GM23248 (cell line): ENCODE data around the gene KCNK5. TPM values are rescaled to one million over a fixed set of nuclear protein-coding genes. Genes with fewer than 3 reads are reported as not detected.

Experiments used
- DNase-seq: peaks from one replicate; pipeline ENCODE4 v3.0.0-alpha.2; 2015
- H2AFZ ChIP-seq: fragments of 200-600 bp; sonication (generic); 2 replicates; pipeline ENCODE4 v1.6.1; 2016; ENCODE audit warnings: antibody characterized with exemption
- H3F3A ChIP-seq: fragments of 200-600 bp; sonication (generic); 2 replicates; pipeline ENCODE4 v1.6.1; 2016; ENCODE audit warnings: mild to moderate bottlenecking, antibody characterized with exemption, mixed run types; ENCODE audit not compliant: insufficient read depth
- H3K27ac ChIP-seq: fragments of 200-600 bp; sonication (generic); 2 replicates; pipeline ENCODE4 v1.5.1; 2016; ENCODE audit warnings: mild to moderate bottlenecking
- H3K27me3 ChIP-seq: fragments of 200-600 bp; sonication (generic); replicated peaks from 2 replicates; pipeline ENCODE4 v1.6.1; 2016; ENCODE audit warnings: mild to moderate bottlenecking; ENCODE audit not compliant: insufficient read depth
- H3K36me3 ChIP-seq: fragments of 200-600 bp; sonication (generic); 2 replicates; pipeline ENCODE4 v1.6.1; 2016; ENCODE audit warnings: low read depth, mild to moderate bottlenecking
- H3K4me1 ChIP-seq: fragments of 200-600 bp; sonication (generic); 2 replicates; pipeline ENCODE4 v1.6.1; 2016; ENCODE audit warnings: mild to moderate bottlenecking; ENCODE audit not compliant: insufficient read depth
- H3K4me2 ChIP-seq: fragments of 200-600 bp; sonication (generic); one replicate; pipeline ENCODE4 v1.6.1; 2016; ENCODE audit warnings: mild to moderate bottlenecking; ENCODE audit not compliant: unreplicated experiment
- H3K4me3 ChIP-seq: fragments of 200-600 bp; sonication (generic); 2 replicates; pipeline ENCODE4 v1.5.1; 2016; ENCODE audit warnings: mild to moderate bottlenecking
- H3K79me2 ChIP-seq: fragments of 200-600 bp; sonication (generic); 2 replicates; pipeline ENCODE4 v1.6.1; 2016; ENCODE audit warnings: mild to moderate bottlenecking; ENCODE audit not compliant: insufficient read depth
- H3K9ac ChIP-seq: fragments of 200-600 bp; sonication (generic); 2 replicates; pipeline ENCODE4 v1.6.1; 2016; ENCODE audit warnings: mild to moderate bottlenecking
- H3K9me2 ChIP-seq: fragments of 200-600 bp; sonication (generic); 2 replicates; pipeline ENCODE4 v1.6.1; 2016; ENCODE audit warnings: mixed run types, mild to moderate bottlenecking, moderate library complexity; ENCODE audit not compliant: insufficient read depth
- H3K9me3 ChIP-seq: fragments of 200-600 bp; sonication (generic); one replicate; pipeline ENCODE4 v1.6.1; 2017; ENCODE audit warnings: low read depth
- H4K20me1 ChIP-seq: fragments of 200-600 bp; sonication (generic); 2 replicates; pipeline ENCODE4 v1.6.0; 2016; ENCODE audit not compliant: insufficient read depth
- EZH2 ChIP-seq: fragments of 200-600 bp; sonication (generic); IDR thresholded peaks from 2 replicates; pipeline ENCODE4 v1.6.1; 2018; ENCODE audit warnings: antibody characterized with exemption, mild to moderate bottlenecking; ENCODE audit not compliant: insufficient read depth, poor library complexity, severe bottlenecking
- EZH2phosphoT487 ChIP-seq: fragments of 200-600 bp; sonication (generic); IDR thresholded peaks from 2 replicates; pipeline ENCODE4 v1.6.1; 2018; ENCODE audit warnings: antibody characterized with exemption, moderate library complexity, mild to moderate bottlenecking, low read depth; ENCODE audit not compliant: insufficient read depth
- WGBS, 2 experiments: methylation state at CpG; one replicate each; pipeline ENCODE4 v1.1.6; 2015 to 2017; ENCODE audit warnings: low lambda C conversion rate in 2 of 2, low coverage in 1 of 2; ENCODE audit errors: missing lambda C conversion rate in 2 of 2; 5-methylcytosine and 5-hydroxymethylcytosine counted together
- in situ Hi-C: fragments of 300-500 bp; cut with MboI; formaldehyde crosslinking; loops from 2 replicates; pipeline ENCODE4 v1.15.0; 2020
- polyA plus RNA-seq: library from polyadenylated mRNA; unstranded; fragments of >200 nt; fragmentation: Nextera tagmentation; extraction: Ambion mirVana; gene quantifications from 2 replicates; pipeline ENCODE4 v1.2.1, GENCODE V29; 2016
- total RNA-seq: library from RNA; depleted of rRNA; stranded (reverse); fragments of >200 nt; shearing (Covaris generic); gene quantifications from 2 replicates; pipeline ENCODE4 v1.2.3, GENCODE V29; 2014

Gene KCNK5
- total and polyA plus RNA-seq, 2 experiments from 2014 or later, result not detected

DNA sequence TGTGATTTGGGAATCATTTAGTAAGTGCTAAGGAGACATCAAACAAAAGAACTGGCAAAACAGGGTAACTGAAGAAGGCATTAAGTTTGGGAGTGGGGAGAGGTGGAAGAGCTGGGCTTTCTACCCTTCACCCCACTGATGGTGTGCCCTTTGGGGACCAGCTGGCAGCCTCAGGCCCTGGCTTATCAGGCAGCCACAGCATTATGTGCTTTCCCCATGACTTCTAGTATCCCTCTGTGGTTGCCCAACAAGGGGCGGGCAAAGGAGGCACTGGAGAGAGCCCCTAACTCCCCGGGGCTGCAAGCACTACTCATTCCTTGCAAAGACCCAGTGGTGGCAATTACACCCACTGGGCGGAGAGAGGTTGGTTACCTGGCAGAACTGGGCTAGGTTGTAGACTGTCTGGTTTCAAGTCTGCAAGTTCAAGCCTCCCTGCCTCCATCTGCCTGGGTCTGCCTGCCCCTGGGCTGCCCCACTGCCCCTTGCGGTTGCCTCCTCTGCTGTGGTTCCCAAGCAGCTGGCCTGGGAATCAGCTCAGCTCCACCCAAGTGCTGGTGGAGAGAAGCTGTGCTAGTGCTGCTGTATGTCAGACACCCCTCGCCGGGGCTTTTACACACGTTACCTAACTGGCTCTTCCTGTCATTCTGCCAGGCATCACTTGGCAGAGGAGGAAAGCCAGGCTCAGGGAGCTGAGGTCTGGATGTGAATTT lies 29.9 kb downstream of the KCNK5 start:
- Histone ChIP-seq H3K4me1 (no peaks in the 10 kb centered on the region), H3K4me3 (no peak overlapping the region), H3K9me3 (no peaks in the 10 kb centered on the region), H3K4me2 (no peak overlapping the region), H3K27me3 (peaks cover 12% of the 10 kb centered on the region; the same call in 1 of the 2 replicates), H3K36me3 (no peaks in the 10 kb centered on the region), H2AFZ (no peak overlapping the region), H3K9me2 (no peaks in the 10 kb centered on the region), H4K20me1 (no peaks in the 10 kb centered on the region), H3F3A (no peaks in the 10 kb centered on the region), H3K9ac (no peak overlapping the region), H3K27ac (no peak overlapping the region), H3K79me2 (no peaks in the 10 kb centered on the region)
- WGBS, 2 experiments, result 20 to 29% methylated on average over 7 of the region's 7 CpGs
- TF ChIP-seq EZH2 (no peak), EZH2phosphoT487 (no peak)
- DNase-seq, result no peak
- in situ Hi-C loops, result no loop called here

DNA sequence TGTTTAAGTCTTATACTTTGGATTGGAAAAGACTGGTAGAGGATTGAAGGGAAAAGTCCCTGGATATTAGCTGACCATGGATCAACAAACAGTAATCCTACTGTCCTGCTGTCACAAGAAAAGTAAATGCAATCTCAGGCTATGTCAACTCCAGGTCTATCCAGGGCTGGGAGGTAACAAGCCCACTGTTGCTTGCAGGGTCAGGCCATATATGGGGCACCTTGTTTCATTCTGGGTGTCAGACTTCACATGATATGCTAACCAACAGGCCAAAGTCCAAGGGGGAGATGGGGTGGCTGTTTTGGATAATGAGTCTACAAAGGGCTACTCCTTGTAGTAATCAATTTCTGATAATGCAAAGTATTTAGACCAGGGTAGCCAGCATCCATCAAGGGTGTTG lies 30.7 kb downstream of the KCNK5 start:
- no peak for DNase-seq
- no peak overlapping the region for H3K4me2 ChIP-seq
- H2AFZ ChIP-seq, result no peak overlapping the region
- H3K79me2 ChIP-seq, result no peaks in the 10 kb centered on the region
- H3K4me1 ChIP-seq, result no peaks in the 10 kb centered on the region
- TF ChIP-seq EZH2 (no peak), EZH2phosphoT487 (no peak)
- H3K9ac ChIP-seq, result no peak overlapping the region
- no peak overlapping the region for H3K4me3 ChIP-seq
- in situ Hi-C loops, result no loop called here
- no peak overlapping the region for H3K27ac ChIP-seq
- no peaks in the 10 kb centered on the region for H3K36me3 ChIP-seq
- no peaks in the 10 kb centered on the region for H3K9me3 ChIP-seq
- H3F3A ChIP-seq, result no peaks in the 10 kb centered on the region
- no peaks in the 10 kb centered on the region for H4K20me1 ChIP-seq
- peaks cover 12% of the 10 kb centered on the region; the same call in 1 of the 2 replicates for H3K27me3 ChIP-seq
- H3K9me2 ChIP-seq, result no peaks in the 10 kb centered on the region

DNA sequence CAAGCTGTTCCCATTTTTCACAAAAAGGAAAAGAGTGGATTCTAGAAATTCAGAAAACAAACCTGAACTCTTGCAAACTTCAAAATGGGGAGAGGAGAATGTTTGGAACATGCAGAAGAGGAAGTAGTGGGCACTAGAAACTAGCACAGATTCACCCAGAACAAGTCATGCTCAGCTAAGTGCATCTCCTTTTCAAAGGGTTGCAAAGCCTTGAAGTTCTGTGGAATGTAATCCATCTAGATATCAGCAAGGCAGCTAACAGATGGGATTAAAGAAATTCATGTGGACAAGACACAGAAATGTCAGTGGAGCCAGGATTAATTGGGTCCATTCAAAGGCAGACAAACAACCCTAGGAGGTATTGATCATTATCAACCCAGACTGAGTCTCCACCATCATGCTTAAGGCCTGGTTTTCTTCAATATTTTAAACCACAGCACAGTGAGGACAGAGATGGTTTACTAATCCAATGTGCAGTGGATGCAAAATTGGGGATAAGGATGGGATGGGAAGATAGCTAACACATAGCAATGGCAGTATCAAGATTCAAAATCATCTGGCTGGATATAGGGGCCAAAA lies 31.3 kb downstream of the KCNK5 start:
- Histone ChIP-seq H3K9me2 (no peaks in the 10 kb centered on the region), H3K4me2 (no peak overlapping the region), H3K27ac (no peak overlapping the region), H3K9me3 (no peaks in the 10 kb centered on the region), H3K27me3 (peaks cover 12% of the 10 kb centered on the region; the same call in 1 of the 2 replicates), H3K4me3 (no peak overlapping the region), H4K20me1 (no peaks in the 10 kb centered on the region), H3F3A (no peaks in the 10 kb centered on the region), H3K79me2 (no peaks in the 10 kb centered on the region), H2AFZ (no peak overlapping the region), H3K4me1 (no peaks in the 10 kb centered on the region), H3K36me3 (no peaks in the 10 kb centered on the region), H3K9ac (no peak overlapping the region)
- in situ Hi-C loops, result no loop called here
- DNase-seq, result no peak
- TF ChIP-seq EZH2phosphoT487, result no peak
- TF ChIP-seq EZH2, result no peak

DNA sequence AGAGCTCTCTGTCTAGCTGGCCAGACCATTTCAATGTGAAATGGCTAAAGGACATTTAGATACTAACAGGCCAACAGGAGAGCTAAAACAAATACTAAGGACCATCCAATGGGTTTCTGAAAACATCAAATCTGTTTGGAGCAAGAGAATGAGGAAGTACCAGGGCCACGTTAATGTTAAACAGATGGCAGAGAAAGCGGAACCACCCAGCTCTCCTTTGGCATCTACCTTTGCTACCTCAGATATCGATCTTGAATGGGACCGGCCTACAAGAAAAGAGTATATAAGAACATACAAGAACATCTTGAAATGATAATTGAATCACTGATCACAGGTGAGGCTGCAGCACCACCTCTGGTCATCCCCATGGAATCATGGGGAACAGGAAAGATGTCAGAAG lies 31.8 kb downstream of the KCNK5 start:
- Histone ChIP-seq H3K9me3 (no peaks in the 10 kb centered on the region), H4K20me1 (no peaks in the 10 kb centered on the region), H3K4me1 (no peaks in the 10 kb centered on the region), H3K4me3 (no peak overlapping the region), H3K79me2 (no peaks in the 10 kb centered on the region), H3K27ac (no peak overlapping the region), H3K4me2 (no peak overlapping the region), H3K27me3 (peaks cover 12% of the 10 kb centered on the region; the same call in 1 of the 2 replicates), H2AFZ (no peak overlapping the region), H3F3A (no peaks in the 10 kb centered on the region), H3K36me3 (no peaks in the 10 kb centered on the region), H3K9me2 (no peaks in the 10 kb centered on the region), H3K9ac (no peak overlapping the region)
- no peak for TF ChIP-seq EZH2
- TF ChIP-seq EZH2phosphoT487, result no peak
- no peak for DNase-seq
- in situ Hi-C loops, result no loop called here
- WGBS, 2 experiments, result 67 to 72% methylated on average over 4 of the region's 4 CpGs
